ENCODE measurements around the gene RCSD1. TPM values are rescaled to one million over a fixed set of nuclear protein-coding genes. Genes with fewer than 3 reads are reported as not detected.
"Not testable (repeated sequence)": the region's sequence is repeated elsewhere in the genome, so short reads cannot be mapped to it uniquely, and the experiment has no call there.

RCSD1 gene
- total and polyA plus RNA-seq, 12 donors, result 3.3 to 15.4 (median 9.4) TPM

DNA sequence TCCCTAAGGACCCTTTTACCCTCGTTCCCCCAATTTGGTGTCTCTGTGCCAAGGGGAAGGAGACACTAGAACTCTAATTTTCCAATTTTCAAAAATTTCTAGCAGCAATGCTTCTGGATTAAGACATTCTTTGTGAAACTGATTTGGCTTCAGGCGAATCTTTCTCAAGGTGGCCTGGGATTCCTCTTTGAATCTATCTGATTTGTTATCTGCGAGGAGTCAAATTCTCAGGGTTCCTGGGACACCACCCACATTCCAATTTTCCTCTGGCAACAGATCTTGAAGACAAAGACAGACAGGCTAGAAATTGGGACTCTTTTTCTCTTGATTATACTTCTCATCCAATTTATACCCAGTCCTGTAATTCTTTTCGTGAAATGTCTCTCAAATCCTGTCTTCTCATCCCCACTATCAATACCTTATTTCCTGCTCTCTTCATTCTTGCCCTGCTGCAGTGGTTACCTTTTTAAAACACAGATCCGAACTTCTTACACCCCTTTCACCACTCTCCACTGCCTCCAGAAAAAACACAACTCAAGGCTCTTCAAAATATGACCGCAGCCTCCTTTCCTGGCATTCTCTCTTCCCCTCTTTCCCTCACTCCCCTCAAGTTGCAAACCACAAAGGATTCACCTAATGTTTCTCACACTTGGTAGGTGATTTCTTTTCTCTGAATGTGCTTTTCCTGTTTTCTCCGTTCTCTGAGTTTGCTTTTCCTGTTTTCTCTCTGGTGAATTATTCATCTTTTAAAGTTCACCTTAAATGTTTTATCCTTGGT lies 89.1 kb downstream of the RCSD1 start:
- intact Hi-C loops (cut with DNase I), result no loop called here

DNA sequence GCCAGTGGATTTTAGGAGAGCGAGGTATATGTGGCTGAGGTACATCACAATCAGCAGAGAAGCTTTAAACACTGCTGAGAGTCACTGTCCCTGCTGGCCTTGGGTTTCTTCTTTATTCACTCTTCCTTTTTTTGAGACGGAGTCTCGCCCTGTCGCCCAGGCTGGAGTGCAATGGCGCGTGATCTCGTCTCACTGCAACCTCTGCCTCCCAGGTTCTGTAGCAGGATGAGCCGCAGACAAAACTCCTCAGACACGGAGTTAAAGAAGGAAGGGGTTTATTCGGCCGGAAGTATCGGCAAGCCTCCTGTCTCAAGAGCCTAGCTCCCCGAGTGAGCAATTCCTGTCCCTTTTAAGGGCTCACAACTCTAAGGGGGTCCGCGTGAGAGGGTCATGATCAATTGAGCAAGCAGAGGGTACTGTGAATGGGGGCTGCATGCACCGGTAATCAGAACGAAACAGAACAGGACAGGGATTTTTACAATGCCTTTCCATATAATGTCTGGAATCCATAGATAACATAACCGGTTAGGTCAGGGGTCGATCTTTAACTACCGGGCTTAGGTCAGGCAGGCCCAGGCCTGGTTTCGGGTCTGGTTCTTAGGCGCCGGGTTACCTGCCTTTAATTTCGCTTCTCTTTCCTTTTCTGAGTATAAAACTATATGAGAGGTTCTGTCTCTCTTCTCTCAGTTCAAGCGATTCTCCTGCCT lies 89.8 kb downstream of the RCSD1 start:
- not testable (repeated sequence) for H3K27me3 ChIP-seq; H3K9me3 ChIP-seq (replicated peaks in 1 of 3); H3K36me3 ChIP-seq (replicated peaks in 1 of 2); DNase-seq; H3K27ac ChIP-seq; H3K4me3 ChIP-seq
- intact Hi-C loops (cut with DNase I), result loop anchor here (5.0 to 10.0 kb wide), 3 partner anchors 72 to 365 kb away; no protein-coding TSS in a partner anchor
- H3K4me1 ChIP-seq (replicated peaks in 1 of 2), result peaks cover 0 to 32% of the 10 kb centered on the region in 2 donors
- 86 to 92% (median 90%) methylated on average over 25 of the region's 25 CpGs for WGBS, 4 donors

More for the DNA sequence above, 89.1 kb downstream of the RCSD1 start:
- TF ChIP-seq, protein P1, sequence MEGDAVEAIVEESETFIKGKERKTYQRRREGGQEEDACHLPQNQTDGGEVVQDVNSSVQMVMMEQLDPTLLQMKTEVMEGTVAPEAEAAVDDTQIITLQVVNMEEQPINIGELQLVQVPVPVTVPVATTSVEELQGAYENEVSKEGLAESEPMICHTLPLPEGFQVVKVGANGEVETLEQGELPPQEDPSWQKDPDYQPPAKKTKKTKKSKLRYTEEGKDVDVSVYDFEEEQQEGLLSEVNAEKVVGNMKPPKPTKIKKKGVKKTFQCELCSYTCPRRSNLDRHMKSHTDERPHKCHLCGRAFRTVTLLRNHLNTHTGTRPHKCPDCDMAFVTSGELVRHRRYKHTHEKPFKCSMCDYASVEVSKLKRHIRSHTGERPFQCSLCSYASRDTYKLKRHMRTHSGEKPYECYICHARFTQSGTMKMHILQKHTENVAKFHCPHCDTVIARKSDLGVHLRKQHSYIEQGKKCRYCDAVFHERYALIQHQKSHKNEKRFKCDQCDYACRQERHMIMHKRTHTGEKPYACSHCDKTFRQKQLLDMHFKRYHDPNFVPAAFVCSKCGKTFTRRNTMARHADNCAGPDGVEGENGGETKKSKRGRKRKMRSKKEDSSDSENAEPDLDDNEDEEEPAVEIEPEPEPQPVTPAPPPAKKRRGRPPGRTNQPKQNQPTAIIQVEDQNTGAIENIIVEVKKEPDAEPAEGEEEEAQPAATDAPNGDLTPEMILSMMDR (IDR thresholded peaks at IDR 0.05), result no peak
- TF ChIP-seq POLR2A (IDR thresholded peaks at IDR 0.05), result no peak
- Histone ChIP-seq H3K27me3 (no peaks in the 10 kb centered on the region), H3K36me3 (replicated peaks in 1 of 2) (no peaks in the 10 kb centered on the region), H3K9me3 (replicated peaks in 1 of 3) (no peaks in the 10 kb centered on the region), H3K27ac (no peak overlapping the region), H3K4me3 (no peak overlapping the region), H3K4me1 (replicated peaks in 1 of 2) (peaks cover 0 to 28% of the 10 kb centered on the region in 2 donors)
- WGBS, 4 donors, result 79 to 87% (median 83%) methylated on average over 7 of the region's 7 CpGs
- no peak for DNase-seq

- Histone ChIP-seq H3K27ac (peak overlapping the region; percentile 51 to 94 (median 88)), H3K36me3 (replicated peaks in 1 of 2) (no peaks in the 10 kb centered on the region), H3K27me3 (no peaks in the 10 kb centered on the region), H3K4me3 (peak overlapping the region in 3 of 4 donors; percentile 21 to 71 (median 62)), H3K9me3 (replicated peaks in 1 of 3) (no peaks in the 10 kb centered on the region), H3K4me1 (replicated peaks in 1 of 2) (peaks cover 0 to 40% of the 10 kb centered on the region in 2 donors)
- 8 to 11% (median 10%) methylated on average over 13 of the region's 13 CpGs for WGBS, 4 donors
- DNase-seq, result peak; percentile 48 to 73 (median 67)
- intact Hi-C loops (cut with DNase I), result loop anchor here (5.0 to 10.0 kb wide), 3 partner anchors 71 to 364 kb away; no protein-coding TSS in a partner anchor
- TF ChIP-seq, protein P1 (IDR thresholded peaks at IDR 0.05), result peak in 5 of 6 experiments; percentile 21 to 52 (median 37)
- no peak for TF ChIP-seq POLR2A (IDR thresholded peaks at IDR 0.05)
Measured at GRCh38 chr1:167720965-167721616, 91.1 kb downstream of the RCSD1 start.

DNA sequence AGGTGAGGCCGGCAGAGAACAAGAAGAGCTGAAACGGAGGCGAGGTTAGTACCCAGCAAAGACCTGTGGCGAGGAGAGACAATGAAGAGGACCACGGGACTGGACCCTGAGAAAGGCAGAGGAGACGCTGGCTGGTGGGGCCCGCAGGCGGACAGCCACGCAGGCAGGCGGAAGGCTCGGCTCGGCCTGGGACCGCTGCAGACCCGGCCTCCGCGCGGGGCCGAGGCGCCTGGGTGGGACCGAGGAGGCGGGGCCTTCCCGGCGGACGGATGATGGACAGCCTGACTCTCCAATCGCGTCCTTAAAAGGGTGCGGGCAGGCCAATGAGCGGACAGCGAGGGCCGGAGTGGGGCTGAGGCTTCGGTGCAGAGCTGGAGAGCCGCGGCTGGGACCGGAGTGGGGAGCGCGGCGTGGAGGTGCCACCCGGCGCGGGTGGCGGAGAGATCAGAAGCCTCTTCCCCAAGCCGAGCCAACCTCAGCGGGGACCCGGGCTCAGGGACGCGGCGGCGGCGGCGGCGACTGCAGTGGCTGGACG lies 91.7 kb downstream of the RCSD1 start, which contains the start of gene MPZL1:
Gene MPZL1 (plus strand): TSS at position 366 of the 535 bp plus-strand sequence. CDS start 170 bp downstream, outside the sequence.
- Histone ChIP-seq H3K27ac (peak within 1 kb of the TSS; percentile 51 to 94 (median 88)), H3K4me1 (replicated peaks in 1 of 2) (peaks cover 0 to 46% of the 10 kb centered on the region in 2 donors), H3K4me3 (peak within 1 kb of the TSS; percentile 59 to 75 (median 66)), H3K9me3 (replicated peaks in 1 of 3) (no peaks in the 10 kb centered on the region), H3K36me3 (replicated peaks in 1 of 2) (no peaks in the 10 kb centered on the region), H3K27me3 (no peaks in the 10 kb centered on the region)
- DNase-seq, result peak; percentile 95 to 98 (median 96)
- intact Hi-C loops (cut with DNase I), result loop anchor here (5.0 to 10.0 kb wide), 3 partner anchors 71 to 363 kb away; no protein-coding TSS in a partner anchor
- TF ChIP-seq, protein P1 (IDR thresholded peaks at IDR 0.05), result peak in 1 of 6 experiments; percentile 3
- TF ChIP-seq POLR2A (IDR thresholded peaks at IDR 0.05), result peak in 1 of 2 donors; percentile 82
- WGBS, 4 donors, result 0 to 1% (median 0%) methylated on average over 10 to 52 of the region's 52 CpGs
